HG03342 (cell line): ENCODE data around the gene AIF1.

ENCODE experiments used
- ATAC-seq: cut with Tn5 transposase; IDR thresholded peaks from one replicate; pipeline ENCODE4 v1.9.1; 2021; ENCODE audit warnings: mild to moderate bottlenecking, moderate library complexity; ENCODE audit not compliant: unreplicated experiment

AIF1 gene

GRCh38 chr6:31619805-31620585, 5.0 kb downstream of the AIF1 start:
- peak; percentile 76 for ATAC-seq

- ATAC-seq, result peak; percentile 46
Measured at GRCh38 chr6:31620586-31621319, 5.7 kb downstream of the AIF1 start, which contains the start of gene PRRC2A. Gene PRRC2A, plus strand, starts transcription at chr6:31620715. Its CDS starts 2,075 bp downstream, at chr6:31622790.

GRCh38 chr6:31621320-31621939, 6.4 kb downstream of the AIF1 start:
- ATAC-seq, result no peak

- ATAC-seq, result no peak
Measured at GRCh38 chr6:31621991-31622390, 7.0 kb downstream of the AIF1 start.

GRCh38 chr6:31622684-31623091, 7.7 kb downstream of the AIF1 start:
- no peak for ATAC-seq

- no peak for ATAC-seq
Measured at GRCh38 chr6:31624070-31624469, 9.0 kb downstream of the AIF1 start.

GRCh38 chr6:31626952-31627351, 11.9 kb downstream of the AIF1 start:
- ATAC-seq, result no peak

DNA sequence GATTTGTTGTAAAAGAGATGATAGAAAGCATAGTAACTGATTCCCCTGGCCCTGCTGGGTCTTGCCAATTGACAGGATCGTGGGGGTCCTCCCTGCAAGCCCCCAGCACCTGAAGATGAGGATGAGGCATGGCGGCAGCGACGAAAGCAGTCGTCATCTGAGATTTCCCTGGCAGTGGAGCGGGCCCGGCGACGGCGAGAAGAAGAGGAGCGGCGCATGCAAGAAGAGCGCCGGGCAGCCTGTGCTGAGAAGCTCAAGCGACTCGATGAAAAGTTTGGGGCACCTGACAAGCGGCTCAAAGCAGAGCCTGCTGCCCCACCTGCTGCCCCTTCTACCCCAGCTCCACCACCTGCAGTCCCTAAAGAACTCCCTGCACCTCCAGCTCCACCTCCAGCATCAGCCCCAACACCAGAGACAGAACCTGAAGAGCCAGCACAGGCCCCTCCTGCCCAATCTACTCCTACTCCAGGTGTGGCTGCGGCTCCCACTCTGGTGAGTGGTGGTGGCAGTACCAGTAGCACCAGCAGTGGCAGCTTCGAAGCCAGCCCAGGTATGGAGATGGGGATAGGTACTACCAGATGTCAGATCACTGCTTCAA, 12.8 kb downstream of the AIF1 start:
- no peak for ATAC-seq

DNA sequence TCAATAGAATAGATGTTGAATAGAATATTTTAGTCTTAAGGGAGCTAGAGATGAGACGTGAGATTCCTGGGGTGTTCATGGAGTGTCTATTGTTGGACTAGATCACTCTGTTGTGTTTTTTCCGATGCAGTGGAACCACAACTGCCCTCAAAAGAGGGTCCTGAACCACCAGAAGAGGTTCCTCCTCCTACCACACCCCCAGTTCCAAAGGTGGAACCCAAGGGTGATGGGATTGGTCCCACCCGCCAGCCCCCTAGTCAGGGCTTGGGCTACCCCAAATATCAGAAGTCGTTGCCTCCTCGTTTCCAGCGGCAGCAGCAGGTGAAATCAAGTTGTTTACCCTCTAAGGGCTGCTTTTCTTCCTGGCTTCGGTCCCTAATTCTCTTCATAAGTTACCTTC, 14.0 kb downstream of the AIF1 start:
- ATAC-seq, result no peak

- ATAC-seq, result no peak
Measured at GRCh38 chr6:31630177-31630934, 15.3 kb downstream of the AIF1 start.

DNA sequence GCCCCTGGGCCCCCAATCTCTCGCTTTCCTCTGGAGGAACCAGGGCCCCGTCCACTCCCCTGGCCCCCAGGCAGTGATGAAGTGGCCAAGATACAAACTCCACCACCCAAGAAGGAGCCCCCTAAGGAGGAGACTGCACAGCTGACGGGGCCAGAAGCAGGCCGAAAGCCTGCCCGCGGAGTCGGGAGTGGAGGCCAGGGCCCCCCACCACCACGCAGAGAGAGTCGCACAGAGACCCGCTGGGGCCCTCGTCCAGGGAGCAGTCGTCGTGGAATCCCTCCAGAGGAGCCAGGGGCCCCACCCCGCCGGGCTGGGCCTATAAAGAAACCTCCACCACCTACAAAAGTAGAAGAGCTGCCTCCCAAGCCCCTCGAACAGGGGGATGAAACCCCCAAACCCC, 16.2 kb downstream of the AIF1 start:
- no peak for ATAC-seq

- ATAC-seq, result no peak
Measured at GRCh38 chr6:31631681-31632278, 16.7 kb downstream of the AIF1 start.

DNA sequence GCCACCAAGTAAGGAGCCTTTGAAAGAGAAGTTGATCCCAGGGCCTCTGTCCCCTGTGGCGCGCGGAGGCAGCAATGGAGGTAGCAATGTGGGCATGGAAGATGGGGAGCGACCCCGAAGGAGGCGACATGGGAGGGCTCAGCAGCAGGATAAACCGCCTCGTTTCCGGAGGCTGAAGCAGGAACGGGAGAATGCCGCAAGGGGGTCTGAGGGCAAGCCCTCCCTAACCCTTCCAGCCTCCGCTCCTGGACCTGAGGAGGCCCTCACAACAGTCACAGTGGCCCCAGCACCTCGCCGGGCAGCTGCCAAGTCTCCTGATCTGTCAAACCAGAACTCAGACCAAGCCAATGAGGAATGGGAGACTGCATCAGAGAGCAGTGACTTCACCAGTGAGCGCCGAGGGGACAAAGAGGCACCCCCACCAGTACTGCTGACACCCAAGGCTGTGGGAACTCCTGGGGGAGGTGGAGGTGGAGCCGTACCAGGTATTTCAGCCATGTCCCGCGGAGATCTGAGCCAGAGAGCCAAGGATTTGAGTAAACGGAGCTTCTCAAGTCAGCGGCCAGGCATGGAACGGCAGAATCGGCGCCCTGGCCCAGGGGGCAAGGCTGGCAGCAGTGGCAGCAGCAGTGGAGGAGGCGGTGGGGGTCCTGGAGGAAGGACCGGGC, 17.4 kb downstream of the AIF1 start:
- no peak for ATAC-seq

DNA sequence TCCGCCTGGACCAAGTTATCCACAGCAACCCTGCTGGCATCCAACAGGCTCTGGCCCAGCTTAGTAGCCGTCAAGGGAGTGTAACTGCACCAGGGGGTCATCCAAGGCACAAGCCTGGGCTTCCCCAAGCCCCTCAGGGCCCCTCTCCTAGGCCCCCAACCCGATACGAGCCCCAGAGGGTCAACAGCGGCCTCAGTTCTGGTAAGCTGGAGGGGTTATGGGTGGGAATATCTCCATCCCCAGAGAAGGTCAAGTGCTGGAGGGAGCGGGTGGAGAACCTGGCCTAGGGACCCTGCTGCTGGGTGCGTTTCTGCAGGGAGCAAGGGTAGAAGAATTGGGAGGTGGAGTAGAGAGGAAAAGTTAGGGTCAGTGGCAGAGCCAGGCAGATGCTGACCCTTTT, 18.4 kb downstream of the AIF1 start:
- no peak for ATAC-seq

GRCh38 chr6:31634131-31634530, 19.1 kb downstream of the AIF1 start:
- no peak for ATAC-seq

DNA sequence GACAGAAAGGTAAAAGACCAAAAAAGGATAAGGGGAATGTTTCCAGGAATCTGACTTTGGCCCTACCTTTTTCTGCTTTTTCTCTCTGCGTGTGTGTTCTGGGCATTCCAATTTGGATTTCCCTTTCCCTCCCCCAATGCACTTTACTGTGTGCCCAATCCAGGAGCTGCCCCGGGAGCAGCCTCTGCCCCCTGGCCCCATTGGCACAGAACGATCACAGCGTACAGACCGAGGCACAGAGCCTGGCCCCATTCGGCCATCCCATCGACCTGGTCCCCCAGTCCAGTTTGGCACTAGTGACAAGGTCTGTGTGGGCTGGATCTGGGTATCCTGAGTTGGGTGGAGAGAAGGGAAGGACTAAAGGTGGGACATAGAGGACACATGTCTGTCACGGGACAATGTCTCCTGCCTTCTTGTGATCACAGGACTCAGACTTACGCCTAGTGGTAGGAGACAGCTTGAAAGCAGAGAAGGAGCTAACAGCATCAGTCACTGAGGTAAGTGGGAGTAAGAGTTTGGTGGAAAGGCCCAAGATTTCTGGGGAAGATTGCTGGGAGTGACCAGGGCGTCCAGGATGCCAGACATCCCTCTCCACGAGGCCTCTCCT, 20.0 kb downstream of the AIF1 start:
- no peak for ATAC-seq

- ATAC-seq, result no peak
Measured at GRCh38 chr6:31636698-31637596, 21.9 kb downstream of the AIF1 start.

GRCh38 chr6:31639043-31639442, 24.0 kb downstream of the AIF1 start:
- ATAC-seq, result no peak
